Fibroblast of pulmonary artery (primary cell): Measurements from ENCODE around the gene XYLT1.

Experiments
- DNase-seq: peaks from one replicate; pipeline ENCODE4 v3.0.0-alpha.2; 2010; ENCODE audit warnings: low read depth
- H3K4me3 ChIP-seq: replicated peaks from 2 replicates; pipeline ENCODE4 v1.5.1; 2011; ENCODE audit warnings: low read depth, mild to moderate bottlenecking, control low read depth, low read length, moderate library complexity
- TF ChIP-seq, protein P1 (sequence below): IDR thresholded peaks from 2 replicates; pipeline ENCODE4 v1.5.1; 2011; ENCODE audit warnings: mild to moderate bottlenecking, control low read depth, low read length, inconsistent platforms; ENCODE audit errors: missing control alignments

XYLT1 gene

DNA sequence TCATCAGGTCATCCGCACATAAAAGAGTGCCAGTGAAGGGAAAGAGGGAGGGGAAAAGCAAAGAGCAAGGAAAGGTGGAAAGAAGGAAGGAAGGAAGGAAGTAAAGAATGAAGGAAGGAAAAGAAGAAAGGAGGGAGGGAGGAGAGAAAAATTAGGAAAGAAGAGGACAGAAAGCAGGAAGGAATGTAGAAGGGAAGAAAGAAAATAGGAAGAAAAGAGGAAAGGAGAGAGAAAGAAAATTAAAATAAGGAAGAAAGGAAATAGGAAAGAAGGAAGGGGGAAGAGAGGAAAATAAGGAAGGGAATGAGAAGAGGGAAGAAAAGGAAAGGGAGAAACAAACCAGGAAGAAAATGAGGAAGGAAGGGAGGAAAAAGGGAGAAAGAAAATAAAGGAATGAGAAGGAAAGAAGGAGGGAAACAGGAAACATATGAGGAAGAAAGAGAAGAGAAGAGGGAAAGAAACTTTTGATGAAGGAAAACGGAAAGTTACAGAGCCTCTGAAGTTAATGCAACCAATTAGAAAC, 212.6 kb downstream of the XYLT1 start:
- no peak for DNase-seq
- no peak overlapping the region for H3K4me3 ChIP-seq
- TF ChIP-seq, protein P1, sequence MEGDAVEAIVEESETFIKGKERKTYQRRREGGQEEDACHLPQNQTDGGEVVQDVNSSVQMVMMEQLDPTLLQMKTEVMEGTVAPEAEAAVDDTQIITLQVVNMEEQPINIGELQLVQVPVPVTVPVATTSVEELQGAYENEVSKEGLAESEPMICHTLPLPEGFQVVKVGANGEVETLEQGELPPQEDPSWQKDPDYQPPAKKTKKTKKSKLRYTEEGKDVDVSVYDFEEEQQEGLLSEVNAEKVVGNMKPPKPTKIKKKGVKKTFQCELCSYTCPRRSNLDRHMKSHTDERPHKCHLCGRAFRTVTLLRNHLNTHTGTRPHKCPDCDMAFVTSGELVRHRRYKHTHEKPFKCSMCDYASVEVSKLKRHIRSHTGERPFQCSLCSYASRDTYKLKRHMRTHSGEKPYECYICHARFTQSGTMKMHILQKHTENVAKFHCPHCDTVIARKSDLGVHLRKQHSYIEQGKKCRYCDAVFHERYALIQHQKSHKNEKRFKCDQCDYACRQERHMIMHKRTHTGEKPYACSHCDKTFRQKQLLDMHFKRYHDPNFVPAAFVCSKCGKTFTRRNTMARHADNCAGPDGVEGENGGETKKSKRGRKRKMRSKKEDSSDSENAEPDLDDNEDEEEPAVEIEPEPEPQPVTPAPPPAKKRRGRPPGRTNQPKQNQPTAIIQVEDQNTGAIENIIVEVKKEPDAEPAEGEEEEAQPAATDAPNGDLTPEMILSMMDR = no peak

DNA sequence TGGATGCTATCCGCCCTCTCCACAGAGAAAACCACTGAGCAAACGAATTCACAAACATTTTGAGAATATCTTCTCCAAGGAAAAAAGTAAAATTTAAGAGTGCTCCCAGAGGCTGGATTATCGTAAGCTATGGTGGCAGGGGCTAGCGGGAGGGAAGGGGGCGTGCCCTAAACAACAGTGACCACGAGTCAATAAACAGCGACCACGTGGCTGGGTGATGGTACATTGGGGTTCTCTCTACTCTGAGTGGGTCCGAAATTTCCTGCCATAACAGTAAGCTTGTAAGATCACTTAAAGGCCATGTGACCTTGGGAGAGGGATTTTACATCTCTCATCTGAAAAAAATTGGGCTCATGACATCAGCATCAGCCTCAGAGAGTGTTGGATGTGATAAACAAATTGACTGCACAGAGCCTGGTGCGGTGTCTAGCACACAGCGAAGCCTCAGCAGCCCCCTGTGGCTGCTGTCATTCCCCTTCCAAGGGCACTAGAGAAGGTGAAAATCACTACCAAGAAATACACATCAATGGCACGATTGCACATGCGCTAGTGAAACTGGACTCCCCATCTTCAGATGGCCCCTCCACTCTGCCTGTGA, 213.2 kb downstream of the XYLT1 start:
- DNase-seq = no peak
- TF ChIP-seq, protein P1 = no peak
- no peak overlapping the region for H3K4me3 ChIP-seq

DNA sequence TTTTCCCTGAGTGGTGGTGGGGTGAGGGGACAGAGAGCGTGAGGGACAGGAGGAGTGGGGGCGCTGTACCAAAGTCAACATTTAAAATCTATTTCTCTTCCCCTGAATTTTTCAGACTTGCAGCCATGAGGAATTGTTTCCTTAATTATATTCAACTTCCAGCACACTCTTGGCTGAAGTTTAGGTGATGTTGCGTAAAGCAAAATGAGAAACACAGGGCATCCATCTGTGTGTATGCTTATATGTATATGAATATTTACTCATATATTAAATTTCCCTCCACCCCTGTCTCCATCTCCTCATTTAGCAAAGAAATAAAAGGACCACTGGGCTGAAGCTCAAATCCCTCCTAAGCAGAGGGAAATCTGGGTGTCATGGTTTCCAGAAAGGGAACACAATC, 218.1 kb downstream of the XYLT1 start:
- no peak overlapping the region for H3K4me3 ChIP-seq
- DNase-seq = no peak
- TF ChIP-seq, protein P1 = no peak

DNA sequence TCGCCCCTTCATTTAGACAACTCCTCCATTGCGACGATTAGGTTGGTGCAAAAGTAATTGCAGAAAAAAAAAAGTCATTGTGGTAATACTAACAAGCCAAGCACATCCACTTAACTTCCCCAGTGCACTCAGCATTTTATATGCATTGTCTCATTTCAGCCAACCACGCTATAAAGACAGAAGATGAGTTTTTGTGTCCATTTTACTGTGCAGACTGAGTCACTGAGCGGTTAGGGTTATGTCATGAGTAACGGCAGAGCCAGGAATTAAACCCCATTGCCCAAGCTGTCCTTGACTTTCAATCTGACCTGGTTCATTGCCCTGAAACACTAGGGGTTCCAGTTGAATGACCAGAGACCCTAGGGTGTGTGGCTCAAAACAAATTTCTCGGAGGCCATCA, 218.7 kb downstream of the XYLT1 start:
- TF ChIP-seq, protein P1 = no peak
- no peak overlapping the region for H3K4me3 ChIP-seq
- no peak for DNase-seq

DNA sequence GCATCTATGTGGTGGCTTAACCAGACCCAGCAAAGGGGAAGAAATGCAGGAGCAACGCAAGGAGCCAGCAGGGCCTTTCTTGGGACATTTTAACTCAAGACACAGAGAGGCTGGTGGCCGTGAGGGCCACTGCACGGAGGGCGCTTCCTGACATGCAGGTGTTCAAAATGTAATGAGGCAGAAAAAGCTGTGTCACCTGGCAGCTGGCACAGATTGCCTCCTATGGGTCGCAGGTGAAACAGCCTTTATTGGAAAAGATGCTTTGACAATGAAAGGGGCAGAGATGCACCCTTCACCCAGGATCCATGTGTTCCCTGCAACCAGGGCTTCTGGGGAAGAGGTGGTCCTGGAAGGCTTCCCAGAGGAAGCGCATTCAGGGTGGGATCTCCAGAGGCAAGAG, 219.3 kb downstream of the XYLT1 start:
- no peak for DNase-seq
- TF ChIP-seq, protein P1 = no peak

DNA sequence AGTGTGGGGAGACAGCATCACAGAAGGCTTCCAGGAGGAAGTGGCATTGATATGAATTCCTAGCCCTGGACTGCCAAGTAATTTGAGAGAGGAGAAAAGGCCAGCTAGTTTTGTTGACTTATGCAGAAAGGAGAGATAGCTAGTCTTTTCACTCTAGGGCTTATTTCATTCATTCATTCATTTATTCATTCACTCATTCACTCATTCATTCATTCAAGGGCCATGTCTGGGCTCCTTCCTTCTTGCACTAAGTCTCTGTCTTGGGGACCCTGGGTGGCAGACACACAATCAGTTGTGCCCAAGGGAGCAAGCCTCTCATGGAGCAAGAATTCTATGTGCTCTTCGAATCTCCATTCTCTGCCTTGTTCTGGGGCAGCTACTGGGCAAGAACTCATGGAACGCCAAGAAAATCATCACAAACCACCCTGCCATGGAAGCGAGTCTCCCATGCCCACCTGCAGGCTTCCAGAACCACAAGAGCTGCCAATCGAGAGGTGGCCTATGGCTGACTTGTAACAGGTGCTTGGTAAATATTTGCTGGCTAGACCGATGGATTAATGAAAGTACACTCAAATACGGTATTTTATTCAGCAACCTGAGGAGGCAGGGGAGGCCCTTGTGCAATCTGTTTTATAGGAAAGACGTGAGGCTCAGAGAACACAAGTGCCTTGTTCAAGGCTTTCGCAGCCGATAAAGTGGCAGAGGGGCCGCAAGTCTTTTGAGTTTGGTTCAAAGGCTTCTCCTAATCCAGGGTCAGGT, 223.6 kb downstream of the XYLT1 start:
- H3K4me3 ChIP-seq = no peak overlapping the region
- TF ChIP-seq, protein P1 = no peak
- DNase-seq = no peak

More for the DNA sequence above, 219.3 kb downstream of the XYLT1 start:
- H3K4me3 ChIP-seq = no peak overlapping the region
